ENCODE measurements around the gene LAMB3.
A peak's percentile ranks its signal among the peaks of the same experiment; 100 is the strongest.

LAMB3 gene

DNA sequence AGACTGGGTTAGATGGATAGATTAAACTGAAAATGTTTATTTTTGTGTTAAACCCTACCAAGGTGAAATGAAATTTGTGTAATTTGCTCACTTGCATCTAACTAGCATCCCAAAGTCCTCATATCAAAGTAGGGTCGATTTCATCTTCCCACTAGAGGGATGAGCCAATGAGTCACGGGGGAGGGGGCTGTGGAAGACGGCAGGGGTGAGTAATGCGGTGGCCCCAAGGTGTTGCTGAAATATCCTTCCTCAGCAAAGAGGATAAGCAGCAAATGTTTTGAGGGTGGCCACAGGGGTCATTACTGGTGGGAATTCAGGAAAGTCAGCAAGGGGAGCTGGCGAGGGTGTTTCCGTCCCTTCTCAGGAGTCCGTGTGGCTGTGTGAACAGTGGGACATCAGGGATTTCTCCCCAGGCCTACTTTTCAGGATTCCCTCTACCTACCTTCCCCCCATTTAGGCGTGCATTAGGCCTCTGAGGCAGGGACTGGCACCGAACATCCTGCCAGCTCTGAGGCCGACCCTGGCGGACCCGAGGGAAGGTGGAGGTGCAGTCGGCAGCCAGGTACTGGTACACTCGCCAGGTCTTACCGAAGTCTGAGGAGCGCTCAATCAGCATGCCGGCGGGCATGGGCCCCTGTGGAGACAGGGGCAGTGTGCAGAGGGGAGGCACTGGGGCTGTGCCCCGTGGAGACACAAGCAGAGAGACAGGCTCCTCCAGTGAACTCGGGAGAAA lies 18.1 kb downstream of the LAMB3 start:
- peak overlapping the region in 2 of 11 experiments; percentile 17 to 23; a peak in 3 of 22 replicates for H3K27ac ChIP-seq
- H3K4me1 ChIP-seq, result peaks cover 9 to 54% (median 28%) of the 10 kb centered on the region in 10 experiments; a peak in 17 of 20 replicates
- H3K9ac ChIP-seq, result no peak overlapping the region
- no peaks in the 10 kb centered on the region for H3K9me3 ChIP-seq (replicated peaks in 1 of 11)
- peak overlapping the region in 7 of 11 experiments; percentile 35 to 57 (median 47); a peak in 13 of 22 replicates for H3K4me2 ChIP-seq
- peaks cover 0 to 80% (median 0%) of the 10 kb centered on the region in 11 experiments; a peak in 10 of 22 replicates for H3K36me3 ChIP-seq
- no peaks in the 10 kb centered on the region for H3K27me3 ChIP-seq
- TF ChIP-seq Cebpa-rat (IDR thresholded peaks at IDR 0.05), result no peak
- no peak overlapping the region for H3K4me3 ChIP-seq
- H4K20me1 ChIP-seq, result no peaks in the 10 kb centered on the region

GRCh38 chr1:209633335-209633997 lies 18.8 kb downstream of the LAMB3 start:
- H3K27me3 ChIP-seq, result no peaks in the 10 kb centered on the region
- H3K9me3 ChIP-seq (replicated peaks in 1 of 11), result no peaks in the 10 kb centered on the region
- H3K4me3 ChIP-seq, result no peak overlapping the region
- H3K9ac ChIP-seq, result no peak overlapping the region
- peak overlapping the region in 7 of 11 experiments; percentile 35 to 57 (median 47); a peak in 11 of 22 replicates for H3K4me2 ChIP-seq
- H3K36me3 ChIP-seq, result peaks cover 0 to 79% (median 0%) of the 10 kb centered on the region in 11 experiments; a peak in 10 of 22 replicates
- H3K27ac ChIP-seq, result no peak overlapping the region; a peak in 1 of 22 replicates
- H3K4me1 ChIP-seq, result peaks cover 9 to 54% (median 35%) of the 10 kb centered on the region in 10 experiments; a peak in 17 of 20 replicates
- no peaks in the 10 kb centered on the region for H4K20me1 ChIP-seq
- TF ChIP-seq Cebpa-rat (IDR thresholded peaks at IDR 0.05), result no peak

- no peak for TF ChIP-seq Cebpa-rat (IDR thresholded peaks at IDR 0.05)
- Histone ChIP-seq H3K36me3 (peaks cover 0 to 58% (median 0%) of the 10 kb centered on the region in 11 experiments; a peak in 9 of 22 replicates), H4K20me1 (no peaks in the 10 kb centered on the region)
Measured at GRCh38 chr1:209630383-209631225, 21.6 kb downstream of the LAMB3 start.

GRCh38 chr1:209629621-209630382 lies 22.4 kb downstream of the LAMB3 start:
- peaks cover 18 to 72% (median 62%) of the 10 kb centered on the region in 10 experiments for H3K4me1 ChIP-seq
- no peaks in the 10 kb centered on the region for H3K27me3 ChIP-seq
- H4K20me1 ChIP-seq, result no peaks in the 10 kb centered on the region
- H3K36me3 ChIP-seq, result peaks cover 0 to 66% (median 0%) of the 10 kb centered on the region in 11 experiments; a peak in 9 of 22 replicates
- no peak overlapping the region for H3K9ac ChIP-seq
- no peak for TF ChIP-seq Cebpa-rat (IDR thresholded peaks at IDR 0.05)
- no peak overlapping the region for H3K4me3 ChIP-seq
- H3K27ac ChIP-seq, result no peak overlapping the region
- no peak overlapping the region for H3K4me2 ChIP-seq
- H3K9me3 ChIP-seq (replicated peaks in 1 of 11), result peaks cover 0 to 2% (median 0%) of the 10 kb centered on the region in 11 experiments; a peak in 1 of 22 replicates

More at GRCh38 chr1:209630383-209631225, 21.6 kb downstream of the LAMB3 start:
- Histone ChIP-seq H3K4me1 (peaks cover 18 to 72% (median 61%) of the 10 kb centered on the region in 10 experiments), H3K9me3 (replicated peaks in 1 of 11) (no peaks in the 10 kb centered on the region), H3K27me3 (no peaks in the 10 kb centered on the region), H3K9ac (no peak overlapping the region), H3K4me2 (peak overlapping the region in 1 of 11 experiments; percentile 9; a peak in 1 of 22 replicates), H3K4me3 (no peak overlapping the region), H3K27ac (no peak overlapping the region)

- no peak for TF ChIP-seq Cebpa-rat (IDR thresholded peaks at IDR 0.05)
- peak overlapping the region in 2 of 11 experiments; percentile 4 to 7; a peak in 1 of 22 replicates for H3K4me2 ChIP-seq
- H3K27ac ChIP-seq, result no peak overlapping the region
- peaks cover 0 to 67% (median 0%) of the 10 kb centered on the region in 11 experiments; a peak in 10 of 22 replicates for H3K36me3 ChIP-seq
- no peaks in the 10 kb centered on the region for H4K20me1 ChIP-seq
- no peak overlapping the region for H3K4me3 ChIP-seq
- no peak overlapping the region for H3K9ac ChIP-seq
- H3K4me1 ChIP-seq, result peaks cover 18 to 67% (median 53%) of the 10 kb centered on the region in 10 experiments
- peaks cover 0 to 5% (median 0%) of the 10 kb centered on the region in 11 experiments; a peak in 1 of 22 replicates for H3K9me3 ChIP-seq (replicated peaks in 1 of 11)
- no peaks in the 10 kb centered on the region for H3K27me3 ChIP-seq
Measured at GRCh38 chr1:209628618-209629299, 23.5 kb downstream of the LAMB3 start.

DNA sequence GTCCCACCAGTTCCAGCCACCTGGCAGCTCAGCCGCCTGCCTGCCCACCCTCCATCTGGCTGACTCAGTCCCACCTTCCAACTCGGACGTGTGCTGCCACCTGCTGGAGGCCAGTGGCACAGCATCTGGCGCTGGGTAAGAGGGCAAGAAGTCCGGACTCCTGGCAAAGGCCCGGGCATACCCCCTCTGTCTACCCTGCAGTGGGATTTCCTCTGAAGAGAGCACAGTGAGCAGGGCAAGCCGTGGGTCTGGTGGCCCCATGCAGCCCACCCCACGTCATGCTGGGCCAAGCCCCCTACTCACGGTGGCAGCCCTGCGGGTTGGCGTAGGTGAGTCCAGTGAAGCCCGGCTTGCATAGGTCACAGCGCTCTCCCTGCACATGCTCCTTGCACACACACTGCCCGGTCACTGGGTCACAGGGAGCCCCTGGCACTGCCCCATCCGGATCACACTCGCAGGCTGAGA lies 24.5 kb downstream of the LAMB3 start:
- Histone ChIP-seq H4K20me1 (no peaks in the 10 kb centered on the region), H3K4me1 (peaks cover 18 to 58% (median 45%) of the 10 kb centered on the region in 10 experiments), H3K4me2 (peak overlapping the region; percentile 17 to 85 (median 58); a peak in 20 of 22 replicates), H3K27ac (0 out of 22 replicates have a peak overlapping the region, but pooled peaks of 4 of the 11 experiments have one; percentile 13 to 45 (median 41)), H3K4me3 (no peak overlapping the region), H3K9ac (no peak overlapping the region), H3K27me3 (no peaks in the 10 kb centered on the region), H3K36me3 (peaks cover 0 to 72% (median 0%) of the 10 kb centered on the region in 11 experiments; a peak in 10 of 22 replicates), H3K9me3 (replicated peaks in 1 of 11) (peaks cover 0 to 5% (median 0%) of the 10 kb centered on the region in 11 experiments; a peak in 1 of 22 replicates)
- TF ChIP-seq Cebpa-rat (IDR thresholded peaks at IDR 0.05), result no peak

DNA sequence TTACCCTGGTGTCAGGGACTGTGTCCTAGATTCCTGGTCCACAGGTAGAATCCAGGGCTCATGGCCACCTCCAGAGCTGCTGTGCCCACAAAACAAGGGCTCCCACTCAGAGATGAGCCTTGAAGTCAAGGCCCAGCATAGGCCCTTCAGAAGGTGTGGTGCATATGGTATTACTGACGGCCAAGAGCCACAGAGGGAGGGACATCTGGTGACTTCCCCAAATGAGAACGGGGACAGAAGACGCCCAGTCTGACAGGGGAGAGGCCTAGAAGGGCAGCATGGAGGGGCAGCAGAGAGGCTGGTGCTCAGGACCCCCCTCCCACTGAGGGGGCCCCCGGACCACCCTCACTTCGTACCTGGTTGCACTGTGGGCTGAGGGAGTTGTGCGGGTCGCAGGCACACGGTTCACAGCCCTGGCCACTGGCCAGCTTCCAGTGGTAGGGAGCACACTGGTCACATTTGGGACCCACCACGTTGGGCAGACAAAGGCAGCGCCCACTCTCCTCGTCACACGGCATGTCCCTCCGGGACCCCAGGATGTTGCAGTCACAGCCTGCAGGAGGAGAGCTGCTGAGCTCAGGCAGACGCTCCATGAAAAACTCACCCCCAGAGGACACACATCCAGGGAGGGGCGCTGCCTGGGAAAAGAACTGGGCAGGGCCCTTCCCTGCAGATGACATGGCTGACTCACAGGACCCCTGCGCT lies 25.0 kb downstream of the LAMB3 start:
- H3K9ac ChIP-seq, result 0 out of 22 replicates have a peak overlapping the region, but pooled peaks of 1 of the 11 experiments have one; percentile 44
- no peak for TF ChIP-seq Cebpa-rat (IDR thresholded peaks at IDR 0.05)
- no peaks in the 10 kb centered on the region for H3K27me3 ChIP-seq
- no peaks in the 10 kb centered on the region for H4K20me1 ChIP-seq
- peak overlapping the region; percentile 17 to 85 (median 58); a peak in 20 of 22 replicates for H3K4me2 ChIP-seq
- peaks cover 18 to 54% (median 43%) of the 10 kb centered on the region in 10 experiments for H3K4me1 ChIP-seq
- H3K36me3 ChIP-seq, result peaks cover 0 to 72% (median 0%) of the 10 kb centered on the region in 11 experiments; a peak in 11 of 22 replicates
- peaks cover 0 to 5% (median 0%) of the 10 kb centered on the region in 11 experiments; a peak in 1 of 22 replicates for H3K9me3 ChIP-seq (replicated peaks in 1 of 11)
- H3K4me3 ChIP-seq, result no peak overlapping the region
- peak overlapping the region in 7 of 11 experiments; percentile 6 to 45 (median 26); a peak in 9 of 22 replicates for H3K27ac ChIP-seq
